ENCODE measurements around the gene MRPS31. TPM values are rescaled to one million over a fixed set of nuclear protein-coding genes. Genes with fewer than 3 reads are reported as not detected.

MRPS31 gene
- total and polyA plus RNA-seq, 2 donors from 2014 or later = 24.3 to 47.3 TPM

- no peaks in the 10 kb centered on the region for H3K27me3 ChIP-seq (ENCODE audit: control insufficient read depth, insufficient read depth, low read length)
- H3K27ac ChIP-seq (ENCODE audit: low read depth in 2 of 2, low read length in 2 of 2) = no peak overlapping the region
- peak; percentile 46 for TF ChIP-seq CTCF (IDR thresholded peaks at IDR 0.05; ENCODE audit: borderline replicate concordance, extremely low read depth, insufficient read depth)
- H3K4me3 ChIP-seq (ENCODE audit: low read length in 3 of 3) = no peak overlapping the region
- peaks cover 0 to 4% (median 0%) of the 10 kb centered on the region in 3 donors for H3K4me1 ChIP-seq (ENCODE audit: control insufficient read depth in 2 of 3, insufficient read depth in 2 of 3, low read depth in 1 of 3, low read length in 3 of 3)
- FAIRE-seq = peak; percentile 88
- H3K9me3 ChIP-seq (ENCODE audit: control insufficient read depth in 2 of 3, insufficient read depth in 1 of 3, low read length in 3 of 3) = no peaks in the 10 kb centered on the region
- intact Hi-C loops (cut with DNase I) = loop anchor here (10.0 kb wide), 3 partner anchors 618 to 998 kb away; no protein-coding TSS in a partner anchor
- H3K36me3 ChIP-seq (ENCODE audit: control insufficient read depth in 2 of 3, insufficient read depth in 3 of 3, low read length in 3 of 3) = no peaks in the 10 kb centered on the region
- no peak overlapping the region for H3K9ac ChIP-seq (ENCODE audit: low read length in 3 of 3)
- DNase-seq = peak in 2 of 5 donors; percentile 54 to 61
Observed at GRCh38 chr13:40682449-40683240, 88.3 kb downstream of the MRPS31 start.

- Histone ChIP-seq H3K27me3 (ENCODE audit: control insufficient read depth, insufficient read depth, low read length) (no peaks in the 10 kb centered on the region), H3K4me1 (ENCODE audit: control insufficient read depth in 2 of 3, insufficient read depth in 2 of 3, low read depth in 1 of 3, low read length in 3 of 3) (peaks cover 0 to 4% (median 0%) of the 10 kb centered on the region in 3 donors), H3K9me3 (ENCODE audit: control insufficient read depth in 2 of 3, insufficient read depth in 1 of 3, low read length in 3 of 3) (no peaks in the 10 kb centered on the region), H3K36me3 (ENCODE audit: control insufficient read depth in 2 of 3, insufficient read depth in 3 of 3, low read length in 3 of 3) (no peaks in the 10 kb centered on the region), H3K4me3 (ENCODE audit: low read length in 3 of 3) (no peak overlapping the region), H3K9ac (ENCODE audit: low read length in 3 of 3) (no peak overlapping the region), H3K27ac (ENCODE audit: low read depth in 2 of 2, low read length in 2 of 2) (no peak overlapping the region)
- intact Hi-C loops (cut with DNase I) = loop anchor here (10.0 kb wide), 3 partner anchors 617 to 997 kb away; no protein-coding TSS in a partner anchor
- FAIRE-seq (no peak), DNase-seq (peak in 3 of 5 donors; percentile 10 to 40 (median 28))
- no peak for TF ChIP-seq CTCF (IDR thresholded peaks at IDR 0.05; ENCODE audit: borderline replicate concordance, extremely low read depth, insufficient read depth)
Observed at GRCh38 chr13:40681341-40682146, 89.4 kb downstream of the MRPS31 start.

DNA sequence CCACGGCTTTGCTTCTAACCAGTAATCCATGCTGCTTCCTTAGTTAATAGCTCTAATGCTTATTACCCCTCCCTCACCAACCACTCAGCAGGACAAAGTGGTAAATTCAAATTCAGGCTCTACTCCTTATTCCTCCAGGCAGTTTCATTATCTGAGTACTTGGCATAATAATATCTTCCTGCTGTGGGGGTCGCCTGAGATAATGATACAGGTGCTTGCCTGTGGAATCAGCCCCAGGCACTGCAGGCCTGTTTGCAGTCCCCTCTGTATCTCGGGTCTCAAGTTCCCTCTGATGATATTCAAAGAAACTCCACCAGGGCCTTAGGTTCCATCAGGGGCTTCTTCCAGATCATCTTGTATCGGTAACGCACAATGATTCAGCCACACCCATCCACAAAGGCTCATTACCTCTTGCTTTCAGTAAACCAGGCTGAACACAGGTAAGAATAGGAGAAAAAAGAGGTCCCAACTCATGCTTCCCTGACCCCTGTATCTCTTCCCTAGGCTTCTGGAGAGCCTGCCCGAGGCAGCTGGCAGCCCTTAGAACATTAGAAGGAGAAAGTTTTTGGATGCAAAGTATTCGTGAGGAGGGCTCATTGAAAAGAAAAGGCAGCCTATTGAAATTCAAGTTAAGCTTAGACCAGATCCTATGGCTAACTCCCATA lies 90.2 kb downstream of the MRPS31 start:
- no peaks in the 10 kb centered on the region for H3K9me3 ChIP-seq (ENCODE audit: control insufficient read depth in 2 of 3, insufficient read depth in 1 of 3, low read length in 3 of 3)
- no peak overlapping the region for H3K27ac ChIP-seq (ENCODE audit: low read depth in 2 of 2, low read length in 2 of 2)
- FAIRE-seq = no peak
- no peak for DNase-seq
- no peaks in the 10 kb centered on the region for H3K27me3 ChIP-seq (ENCODE audit: control insufficient read depth, insufficient read depth, low read length)
- no peak overlapping the region for H3K4me3 ChIP-seq (ENCODE audit: low read length in 3 of 3)
- H3K9ac ChIP-seq (ENCODE audit: low read length in 3 of 3) = no peak overlapping the region
- no peak for TF ChIP-seq CTCF (IDR thresholded peaks at IDR 0.05; ENCODE audit: borderline replicate concordance, extremely low read depth, insufficient read depth)
- no peaks in the 10 kb centered on the region for H3K36me3 ChIP-seq (ENCODE audit: control insufficient read depth in 2 of 3, insufficient read depth in 3 of 3, low read length in 3 of 3)
- H3K4me1 ChIP-seq (ENCODE audit: control insufficient read depth in 2 of 3, insufficient read depth in 2 of 3, low read depth in 1 of 3, low read length in 3 of 3) = peaks cover 0 to 4% (median 0%) of the 10 kb centered on the region in 3 donors
- intact Hi-C loops (cut with DNase I) = loop anchor here (10.0 kb wide), 3 partner anchors 616 to 996 kb away; no protein-coding TSS in a partner anchor
